NCI-H2081 (cell line): ENCODE measurements around the gene PDGFA.

ENCODE experiments used
- DNase-seq, 2 experiments: peaks; one replicate each; lab custom pipeline; 2025; lab: John Stamatoyannopoulos, UW

The PDGFA gene

GRCh38 chr7:503575-504111 lies 16.0 kb downstream of the PDGFA start:
- DNase-seq = no peak

- no peak for DNase-seq
Observed at GRCh38 chr7:502296-502695, 17.4 kb downstream of the PDGFA start.

- no peak for DNase-seq
Observed at GRCh38 chr7:501526-501925, 18.1 kb downstream of the PDGFA start.

GRCh38 chr7:500521-501420 lies 18.9 kb downstream of the PDGFA start:
- no peak for DNase-seq

- DNase-seq = no peak
Observed at GRCh38 chr7:499853-500485, 19.7 kb downstream of the PDGFA start.

GRCh38 chr7:498678-499641 lies 20.7 kb downstream of the PDGFA start:
- DNase-seq = no peak

- no peak for DNase-seq
Observed at GRCh38 chr7:497946-498655, 21.5 kb downstream of the PDGFA start.

- no peak for DNase-seq
Observed at GRCh38 chr7:497346-497745, 22.3 kb downstream of the PDGFA start.

- no peak for DNase-seq
Observed at GRCh38 chr7:496528-497295, 22.9 kb downstream of the PDGFA start.

- DNase-seq = no peak
Observed at GRCh38 chr7:495761-496321, 23.8 kb downstream of the PDGFA start.

GRCh38 chr7:495326-495725 lies 24.3 kb downstream of the PDGFA start:
- DNase-seq = no peak

- no peak for DNase-seq
Observed at GRCh38 chr7:494906-495305, 24.7 kb downstream of the PDGFA start.

- DNase-seq = no peak
Observed at GRCh38 chr7:494259-494687, 25.4 kb downstream of the PDGFA start.

GRCh38 chr7:493661-494251 lies 25.9 kb downstream of the PDGFA start:
- DNase-seq = no peak

GRCh38 chr7:492714-493065 lies 27.0 kb downstream of the PDGFA start:
- peak in 1 of 2 experiments; percentile 10 for DNase-seq

GRCh38 chr7:491958-492713 lies 27.5 kb downstream of the PDGFA start:
- DNase-seq = no peak

- DNase-seq = no peak
Observed at GRCh38 chr7:491292-491957, 28.2 kb downstream of the PDGFA start.

- no peak for DNase-seq
Observed at GRCh38 chr7:490461-491291, 29.0 kb downstream of the PDGFA start.
